ENCODE results near the gene OXSM. TPM values are rescaled to one million over a fixed set of nuclear protein-coding genes. Genes with fewer than 3 reads are reported as not detected.

OXSM gene
- total and polyA plus RNA-seq, 2 experiments from 2014 or later, result 1.3 to 2.2 TPM

- TF ChIP-seq ZNF462 (CRISPR knock-in tag; IDR thresholded peaks at IDR 0.05) (no peak), EZH2 (IDR thresholded peaks at IDR 0.05; ENCODE audit: low read depth, unreplicated experiment) (no peak), JUNB (IDR thresholded peaks at IDR 0.05; ENCODE audit: unreplicated experiment) (no peak), POLR2AphosphoS5 (IDR thresholded peaks at IDR 0.05; ENCODE audit: low read depth) (no peak)
These were observed 45.4 kb upstream of the OXSM start (continued) for GRCh38 chr3:25744470-25744869.

DNA sequence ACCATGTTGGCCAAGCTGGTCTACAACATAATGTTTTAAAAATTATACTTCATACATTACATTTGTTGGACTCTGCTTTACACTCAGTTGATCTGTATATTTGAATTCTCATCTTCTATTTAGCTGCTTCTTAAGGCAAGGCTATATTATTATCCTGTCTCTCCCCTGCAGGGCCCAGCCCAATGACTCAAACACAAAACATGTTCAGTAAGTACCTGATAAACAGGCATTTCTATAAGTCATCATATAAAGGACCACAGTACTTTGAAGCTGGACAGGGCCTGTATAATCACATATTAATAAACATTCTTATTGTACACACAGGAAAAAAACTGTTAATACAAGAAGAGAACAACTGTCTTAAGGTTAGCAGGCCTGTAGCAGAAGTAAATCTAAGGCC, 42.9 kb upstream of the OXSM start:
- peaks cover 2% of the 10 kb centered on the region for H3K27me3 Mint-ChIP-seq (ENCODE audit: insufficient read depth, low read depth, poor library complexity)
- no peak overlapping the region for H2AFZ ChIP-seq
- H3K79me2 ChIP-seq (replicated peaks; ENCODE audit: insufficient read depth), result no peaks in the 10 kb centered on the region
- no peak for ATAC-seq
- H3K27ac Mint-ChIP-seq, result no peak overlapping the region
- no peak for DNase-seq (ENCODE audit: low spot score)
- H3K4me3 ChIP-seq, result no peak overlapping the region
- no peak overlapping the region for H3K4me3 Mint-ChIP-seq
- peaks cover 5% of the 10 kb centered on the region; the same call in 1 of the 2 replicates for H3K36me3 ChIP-seq (ENCODE audit: insufficient read depth)
- peaks cover 26% of the 10 kb centered on the region for H3K36me3 Mint-ChIP-seq (ENCODE audit: low read depth)
- H3K27ac ChIP-seq (ENCODE audit: low read depth), result no peak overlapping the region
- no peak overlapping the region for H3K4me2 ChIP-seq
- H3K4me1 Mint-ChIP-seq, result peaks cover 14% of the 10 kb centered on the region
- peaks cover 13% of the 10 kb centered on the region for H3K4me1 ChIP-seq (ENCODE audit: insufficient read depth)
- H3K9me2 ChIP-seq (ENCODE audit: insufficient read depth), result no peaks in the 10 kb centered on the region
- H3K9me3 Mint-ChIP-seq, result no peaks in the 10 kb centered on the region
- H3F3A ChIP-seq (replicated peaks; ENCODE audit: low read depth), result no peaks in the 10 kb centered on the region
- H4K20me1 ChIP-seq (replicated peaks; ENCODE audit: insufficient read depth), result no peaks in the 10 kb centered on the region
- no peaks in the 10 kb centered on the region for H3K27me3 ChIP-seq (ENCODE audit: insufficient read depth)
- TF ChIP-seq ZNF331 (CRISPR knock-in tag; IDR thresholded peaks at IDR 0.05; ENCODE audit: low read depth) (no peak), STAT1 (IDR thresholded peaks at IDR 0.05; ENCODE audit: unreplicated experiment) (no peak), CREB1 (CRISPR knock-in tag; IDR thresholded peaks at IDR 0.05; ENCODE audit: low read depth) (no peak), EZH2phosphoT487 (IDR thresholded peaks at IDR 0.05; ENCODE audit: unreplicated experiment) (no peak), JUNB (IDR thresholded peaks at IDR 0.05; ENCODE audit: unreplicated experiment) (no peak), NANOG (IDR thresholded peaks at IDR 0.05; ENCODE audit: borderline replicate concordance) (no peak), ZNF114 (CRISPR knock-in tag; IDR thresholded peaks at IDR 0.05) (no peak), POLR2AphosphoS5 (IDR thresholded peaks at IDR 0.05; ENCODE audit: low read depth) (no peak)
- TF ChIP-seq, protein P1, sequence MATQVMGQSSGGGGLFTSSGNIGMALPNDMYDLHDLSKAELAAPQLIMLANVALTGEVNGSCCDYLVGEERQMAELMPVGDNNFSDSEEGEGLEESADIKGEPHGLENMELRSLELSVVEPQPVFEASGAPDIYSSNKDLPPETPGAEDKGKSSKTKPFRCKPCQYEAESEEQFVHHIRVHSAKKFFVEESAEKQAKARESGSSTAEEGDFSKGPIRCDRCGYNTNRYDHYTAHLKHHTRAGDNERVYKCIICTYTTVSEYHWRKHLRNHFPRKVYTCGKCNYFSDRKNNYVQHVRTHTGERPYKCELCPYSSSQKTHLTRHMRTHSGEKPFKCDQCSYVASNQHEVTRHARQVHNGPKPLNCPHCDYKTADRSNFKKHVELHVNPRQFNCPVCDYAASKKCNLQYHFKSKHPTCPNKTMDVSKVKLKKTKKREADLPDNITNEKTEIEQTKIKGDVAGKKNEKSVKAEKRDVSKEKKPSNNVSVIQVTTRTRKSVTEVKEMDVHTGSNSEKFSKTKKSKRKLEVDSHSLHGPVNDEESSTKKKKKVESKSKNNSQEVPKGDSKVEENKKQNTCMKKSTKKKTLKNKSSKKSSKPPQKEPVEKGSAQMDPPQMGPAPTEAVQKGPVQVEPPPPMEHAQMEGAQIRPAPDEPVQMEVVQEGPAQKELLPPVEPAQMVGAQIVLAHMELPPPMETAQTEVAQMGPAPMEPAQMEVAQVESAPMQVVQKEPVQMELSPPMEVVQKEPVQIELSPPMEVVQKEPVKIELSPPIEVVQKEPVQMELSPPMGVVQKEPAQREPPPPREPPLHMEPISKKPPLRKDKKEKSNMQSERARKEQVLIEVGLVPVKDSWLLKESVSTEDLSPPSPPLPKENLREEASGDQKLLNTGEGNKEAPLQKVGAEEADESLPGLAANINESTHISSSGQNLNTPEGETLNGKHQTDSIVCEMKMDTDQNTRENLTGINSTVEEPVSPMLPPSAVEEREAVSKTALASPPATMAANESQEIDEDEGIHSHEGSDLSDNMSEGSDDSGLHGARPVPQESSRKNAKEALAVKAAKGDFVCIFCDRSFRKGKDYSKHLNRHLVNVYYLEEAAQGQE (IDR thresholded peaks at IDR 0.05; ENCODE audit: unreplicated experiment), result no peak
